SKM-1 treated with dmso at 0.1 percent for 144 hours (cell line): ENCODE results near the gene PARD3B.

Experiments
- DNase-seq: peaks from one replicate; lab custom pipeline; 2025; ENCODE audit not compliant: unreplicated experiment; lab: John Stamatoyannopoulos, UW

PARD3B gene

GRCh38 chr2:205292665-205293295 lies 747.5 kb downstream of the PARD3B start:
- DNase-seq: no peak

- DNase-seq: peak; percentile 78
Measured at GRCh38 chr2:205293559-205293958, 748.3 kb downstream of the PARD3B start.

- no peak for DNase-seq
Measured at GRCh38 chr2:205296959-205297358, 751.7 kb downstream of the PARD3B start.

- no peak for DNase-seq
Measured at GRCh38 chr2:205297368-205297767, 752.1 kb downstream of the PARD3B start.

- DNase-seq: no peak
Measured at GRCh38 chr2:205297846-205298245, 752.6 kb downstream of the PARD3B start.

GRCh38 chr2:205311201-205311600 lies 765.9 kb downstream of the PARD3B start:
- no peak for DNase-seq

- DNase-seq: no peak
Measured at GRCh38 chr2:205321231-205321630, 776.0 kb downstream of the PARD3B start.

GRCh38 chr2:205323929-205324328 lies 778.7 kb downstream of the PARD3B start:
- no peak for DNase-seq

- no peak for DNase-seq
Measured at GRCh38 chr2:205324355-205324754, 779.1 kb downstream of the PARD3B start.

GRCh38 chr2:205333351-205333750 lies 788.1 kb downstream of the PARD3B start:
- DNase-seq: no peak

- DNase-seq: no peak
Measured at GRCh38 chr2:205337274-205337673, 792.0 kb downstream of the PARD3B start.

- no peak for DNase-seq
Measured at GRCh38 chr2:205338156-205338555, 792.9 kb downstream of the PARD3B start.

- no peak for DNase-seq
Measured at GRCh38 chr2:205343103-205343502, 797.8 kb downstream of the PARD3B start.

- no peak for DNase-seq
Measured at GRCh38 chr2:205346649-205347048, 801.4 kb downstream of the PARD3B start.

- no peak for DNase-seq
Measured at GRCh38 chr2:205347899-205348298, 802.6 kb downstream of the PARD3B start.

GRCh38 chr2:205352094-205352493 lies 806.8 kb downstream of the PARD3B start:
- no peak for DNase-seq

- no peak for DNase-seq
Measured at GRCh38 chr2:205352593-205352992, 807.3 kb downstream of the PARD3B start.

GRCh38 chr2:205357732-205358131 lies 812.5 kb downstream of the PARD3B start:
- DNase-seq: no peak

GRCh38 chr2:205358351-205358815 lies 813.1 kb downstream of the PARD3B start:
- no peak for DNase-seq

GRCh38 chr2:205361272-205361671 lies 816.0 kb downstream of the PARD3B start:
- no peak for DNase-seq

- DNase-seq: no peak
Measured at GRCh38 chr2:205361970-205362369, 816.7 kb downstream of the PARD3B start.

GRCh38 chr2:205364261-205364660 lies 819.0 kb downstream of the PARD3B start:
- DNase-seq: no peak

GRCh38 chr2:205366336-205367060 lies 821.2 kb downstream of the PARD3B start:
- DNase-seq: no peak
